ENCODE results near the gene MRPS16.

GRCh38 chr10:73239908-73240307, 12.5 kb downstream of the MRPS16 start:
- no peak for TF ChIP-seq POLR2A (IDR thresholded peaks at IDR 0.05)
- TF ChIP-seq CTCF (IDR thresholded peaks at IDR 0.05), result no peak
- no peak for TF ChIP-seq POLR2AphosphoS5 (IDR thresholded peaks at IDR 0.05; ENCODE audit: insufficient read depth in 1 of 2, low read depth in 1 of 2)

Measured in vagina (tissue), 2 donors.